GM18502 (cell line): ENCODE measurements around the gene NLGN1.

Experiments used
- ATAC-seq: cut with Tn5 transposase; IDR thresholded peaks from one replicate; pipeline ENCODE4 v1.9.1; 2021; ENCODE audit warnings: mild to moderate bottlenecking; ENCODE audit not compliant: unreplicated experiment, poor library complexity

The NLGN1 gene

GRCh38 chr3:173622166-173622565 lies 224.6 kb downstream of the NLGN1 start:
- ATAC-seq, result no peak

DNA sequence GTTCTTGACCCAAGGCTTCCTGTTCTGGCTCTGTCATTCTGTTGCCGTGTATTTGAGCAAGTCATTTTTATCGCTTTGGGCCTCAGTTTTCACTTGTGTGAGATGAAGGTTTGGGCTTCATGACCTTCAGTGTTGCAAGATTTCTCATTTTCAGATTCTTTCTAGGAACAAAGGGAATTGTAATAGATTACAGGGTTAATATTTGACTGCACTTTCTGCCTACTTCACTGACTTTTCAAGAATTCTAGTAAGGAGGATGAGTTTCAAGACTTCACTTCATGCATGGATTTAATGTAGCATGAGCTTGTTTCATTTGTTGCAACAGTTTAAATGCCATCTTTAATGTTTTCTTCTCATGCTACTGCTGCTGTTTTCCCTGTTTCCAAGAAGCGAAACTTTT lies 226.5 kb downstream of the NLGN1 start:
- no peak for ATAC-seq

- ATAC-seq, result no peak
Observed at GRCh38 chr3:173630849-173631248, 233.3 kb downstream of the NLGN1 start.

DNA sequence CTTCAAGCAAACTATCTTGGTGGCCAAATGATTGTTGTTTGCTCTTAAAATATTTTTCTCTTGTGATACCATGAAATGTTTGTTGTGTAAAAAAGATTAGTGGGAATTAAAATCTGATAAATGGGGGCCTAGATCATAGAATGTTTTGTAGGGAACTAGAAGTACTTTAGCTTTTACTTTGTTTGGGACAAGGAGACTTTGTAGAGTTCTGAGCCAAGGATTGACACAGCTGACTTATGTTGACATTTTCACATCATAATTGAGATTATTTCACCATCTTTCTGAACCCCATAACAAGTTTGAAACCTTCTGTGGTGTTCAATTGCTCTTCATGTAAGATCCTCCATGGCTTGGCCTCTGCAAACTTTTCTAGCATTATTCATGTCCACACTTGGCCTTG lies 235.4 kb downstream of the NLGN1 start:
- ATAC-seq, result no peak

DNA sequence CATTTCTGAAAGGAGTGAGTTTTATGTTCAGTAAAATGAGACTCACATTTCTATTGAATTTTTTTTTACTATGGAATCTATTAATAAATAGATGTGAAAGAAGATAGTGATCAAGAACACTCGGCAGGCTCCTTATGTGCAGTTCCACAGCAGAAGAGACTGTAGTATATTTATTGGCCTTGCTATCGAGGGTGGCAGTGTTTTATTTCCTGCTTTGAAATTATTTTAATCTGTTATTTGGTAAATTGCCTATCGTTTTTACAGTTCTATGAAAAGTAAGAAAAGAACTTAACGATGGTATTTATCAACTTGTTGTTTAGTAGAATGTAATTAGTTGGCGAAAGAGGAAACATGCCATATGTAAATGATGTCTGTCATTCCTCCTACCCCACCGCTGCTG lies 238.3 kb downstream of the NLGN1 start:
- ATAC-seq, result no peak

GRCh38 chr3:173639098-173639497 lies 241.6 kb downstream of the NLGN1 start:
- no peak for ATAC-seq

GRCh38 chr3:173641696-173642095 lies 244.2 kb downstream of the NLGN1 start:
- ATAC-seq, result no peak

DNA sequence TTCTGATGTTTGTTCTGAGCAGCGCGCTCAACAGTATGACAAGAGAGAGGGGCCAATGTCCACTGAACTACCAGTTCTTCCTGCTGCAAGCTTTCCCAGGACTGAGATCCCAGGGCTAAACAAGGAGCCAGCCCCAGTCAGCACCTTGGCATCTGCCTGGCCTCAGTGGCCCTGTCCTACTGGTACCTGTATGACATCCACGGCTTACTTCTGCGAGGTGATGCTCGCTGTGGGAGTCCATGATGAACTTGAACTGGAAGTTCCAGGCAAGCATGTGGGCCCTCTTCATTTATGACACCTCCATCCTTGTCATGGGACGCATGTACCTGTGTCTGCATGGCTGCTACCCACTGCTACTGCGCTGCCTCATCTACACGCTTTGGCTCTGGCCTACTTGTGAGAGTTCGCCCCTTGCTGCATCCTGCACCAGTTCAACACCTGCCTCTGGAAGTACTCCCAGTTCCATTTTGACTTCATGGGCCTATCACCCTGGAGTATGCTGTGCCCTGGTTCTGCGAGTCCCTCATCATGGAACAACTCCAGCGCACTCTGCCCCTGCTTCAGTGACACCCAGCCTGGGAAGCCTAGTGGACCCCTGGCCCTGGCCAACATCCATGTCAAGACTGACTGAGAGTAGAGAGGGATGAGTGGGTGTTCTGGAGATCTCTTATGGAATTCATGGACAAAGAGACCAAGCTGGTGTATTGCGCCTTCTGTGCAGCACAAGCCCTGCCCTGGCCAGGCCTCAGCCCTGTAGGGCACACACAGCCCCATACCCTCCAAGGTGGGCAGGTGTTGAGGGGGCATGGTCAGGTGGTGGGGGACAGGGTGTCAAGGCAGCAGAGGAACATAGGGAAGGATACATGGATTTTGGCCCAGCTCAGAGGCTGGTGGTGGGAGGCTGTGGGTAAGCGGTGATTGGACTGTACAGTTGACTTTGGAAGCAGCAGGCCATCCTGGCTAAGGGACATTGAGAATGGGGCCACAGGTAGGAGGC lies 246.8 kb downstream of the NLGN1 start:
- ATAC-seq, result no peak

- no peak for ATAC-seq
Observed at GRCh38 chr3:173650596-173650995, 253.1 kb downstream of the NLGN1 start.

DNA sequence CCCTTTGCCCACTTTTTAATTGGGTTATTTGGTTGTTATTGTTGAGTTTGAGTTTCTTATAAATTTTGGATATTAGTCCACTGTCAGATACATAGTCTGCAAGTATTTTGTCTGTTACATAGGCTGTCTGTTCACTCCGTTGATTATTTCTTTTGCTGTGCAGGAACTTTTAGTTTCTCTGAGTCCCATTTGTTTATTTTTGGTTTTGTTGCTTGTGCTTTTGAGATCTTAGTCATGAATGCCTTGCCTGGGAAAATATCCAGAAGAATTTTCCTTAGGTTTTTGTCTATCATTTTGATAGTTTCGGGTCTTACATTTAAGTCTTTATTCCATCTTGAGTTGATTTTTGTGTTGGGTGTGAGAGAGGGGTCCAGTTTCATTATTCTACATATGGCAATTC lies 254.5 kb downstream of the NLGN1 start:
- ATAC-seq, result no peak

DNA sequence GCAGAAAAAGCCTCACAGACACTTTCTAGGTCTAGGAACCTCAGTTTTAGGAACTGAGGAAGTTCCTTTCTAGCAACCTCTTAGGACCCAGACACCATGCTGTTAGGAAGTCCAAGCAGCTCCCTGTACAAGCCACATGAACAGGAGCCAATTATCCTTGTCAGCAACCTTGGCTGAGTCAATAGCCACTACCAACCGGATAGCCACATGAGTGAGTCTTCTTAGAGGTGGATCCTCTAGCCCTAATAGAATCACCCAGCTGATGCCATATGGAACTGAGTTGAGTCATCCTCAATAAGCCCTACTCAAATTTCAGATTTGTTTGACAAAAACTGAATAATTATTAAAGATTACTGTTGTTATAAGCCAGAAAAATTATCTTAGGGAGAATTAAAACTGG lies 256.2 kb downstream of the NLGN1 start:
- no peak for ATAC-seq

DNA sequence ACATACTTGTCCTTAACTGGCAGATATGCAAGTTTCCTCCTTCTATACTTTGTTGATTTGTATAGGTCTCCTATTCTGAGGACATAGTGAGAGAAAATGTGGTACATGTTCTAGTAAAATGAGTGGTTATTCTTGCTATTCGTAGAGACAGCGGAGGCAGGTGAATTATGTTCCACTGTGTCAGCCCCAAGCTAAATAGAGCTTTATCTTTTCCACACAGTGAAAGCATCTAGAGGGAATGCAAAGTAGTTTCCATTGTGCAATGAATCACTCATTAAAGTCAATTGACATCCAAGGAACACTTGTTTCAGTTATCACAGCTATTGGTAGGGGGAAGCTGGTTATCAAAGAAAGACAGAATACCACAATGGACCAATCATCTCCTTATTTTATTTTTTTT lies 262.4 kb downstream of the NLGN1 start:
- no peak for ATAC-seq

- ATAC-seq, result no peak
Observed at GRCh38 chr3:173660645-173661299, 263.2 kb downstream of the NLGN1 start.

DNA sequence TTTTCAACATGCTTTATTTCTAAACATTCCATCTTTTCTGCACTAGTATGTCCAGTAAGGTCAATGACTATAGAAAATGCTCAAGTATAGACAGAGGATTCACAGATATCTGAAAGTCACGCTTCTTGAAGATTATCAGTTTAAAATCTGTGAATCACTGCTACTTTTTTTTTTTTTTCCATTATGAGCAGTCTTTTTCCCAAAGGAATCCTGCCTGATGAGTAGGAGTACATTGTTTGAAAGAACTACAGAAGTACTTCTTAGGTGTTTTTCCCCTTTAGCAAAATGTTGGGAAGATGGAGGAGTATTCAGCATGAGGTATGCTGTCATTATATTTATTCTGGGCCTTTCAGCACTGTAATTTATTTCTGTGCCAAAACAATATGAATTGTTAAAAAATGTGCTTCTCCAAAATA lies 266.2 kb downstream of the NLGN1 start:
- ATAC-seq, result no peak

DNA sequence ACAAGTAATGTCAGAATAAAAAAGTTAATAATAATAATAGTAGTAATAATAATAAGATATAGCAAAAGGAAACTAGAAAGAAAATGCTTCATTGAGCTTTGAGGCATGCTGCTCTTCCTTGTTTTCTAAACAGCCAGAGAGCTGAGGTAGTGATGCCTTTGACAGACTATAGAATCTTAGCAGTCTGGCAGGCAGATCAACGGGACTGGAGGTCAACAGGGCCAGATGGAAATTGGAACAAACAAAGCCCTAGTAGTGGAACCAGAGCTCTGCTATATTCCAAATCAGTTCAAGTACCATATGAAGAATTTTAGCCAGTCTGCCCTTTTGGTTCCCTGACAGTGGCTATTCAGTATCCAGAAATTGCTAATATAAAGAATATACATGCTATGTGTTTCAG lies 278.6 kb downstream of the NLGN1 start:
- no peak for ATAC-seq

- no peak for ATAC-seq
Observed at GRCh38 chr3:173681188-173681678, 283.7 kb downstream of the NLGN1 start.

DNA sequence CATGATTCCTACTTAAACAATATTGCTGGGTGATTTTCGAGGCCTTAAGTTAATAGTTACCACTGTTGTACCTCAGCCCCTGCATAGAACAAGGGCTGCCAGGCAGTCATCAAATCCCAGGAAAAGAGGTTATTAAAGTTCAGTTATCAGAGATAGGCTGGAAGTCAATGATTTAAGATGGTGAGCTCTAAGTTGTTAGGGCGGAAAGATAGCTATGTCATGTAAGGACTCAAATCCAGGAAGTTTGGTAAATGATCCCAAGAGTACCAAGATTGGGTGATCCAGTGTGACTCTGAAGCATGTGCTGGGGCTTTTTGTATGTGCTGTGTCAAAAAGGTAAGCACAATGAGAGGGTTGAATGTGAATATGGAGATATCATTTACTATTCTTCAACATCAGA lies 287.9 kb downstream of the NLGN1 start:
- no peak for ATAC-seq

GRCh38 chr3:173688216-173688842 lies 290.8 kb downstream of the NLGN1 start:
- no peak for ATAC-seq

DNA sequence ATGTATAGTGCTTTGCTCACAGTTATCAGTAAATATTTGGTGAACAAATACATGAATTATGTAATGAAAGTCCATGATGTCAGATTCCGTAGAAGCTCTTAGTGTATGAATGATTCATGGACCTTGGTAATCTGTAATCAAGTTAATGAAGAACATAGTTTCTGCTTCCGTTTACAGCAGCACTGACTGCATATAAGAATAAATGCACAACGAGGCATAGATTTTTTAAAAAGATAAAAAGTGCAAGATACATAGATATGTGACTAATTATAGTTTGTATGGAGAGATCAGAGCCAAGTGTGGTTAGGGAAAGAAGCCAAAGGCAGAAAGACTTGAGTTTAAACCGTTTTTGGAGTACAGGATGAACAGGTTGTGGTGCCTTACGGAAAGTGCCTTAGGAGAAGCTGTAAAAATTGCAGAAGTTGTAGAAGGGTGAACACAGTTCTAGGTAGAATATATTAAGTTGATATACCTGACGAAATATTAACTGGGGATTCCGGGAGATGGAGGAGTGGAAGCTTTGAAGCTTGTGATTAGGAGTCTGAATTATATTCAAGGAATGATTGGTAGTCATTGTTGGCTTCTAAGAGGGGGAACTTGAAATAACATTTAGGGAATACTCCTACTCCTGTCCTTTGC lies 293.1 kb downstream of the NLGN1 start:
- no peak for ATAC-seq

- ATAC-seq, result no peak
Observed at GRCh38 chr3:173699353-173699752, 301.8 kb downstream of the NLGN1 start.
